Measurements from ENCODE around the gene MAP3K12. TPM values are rescaled to one million over a fixed set of nuclear protein-coding genes. Genes with fewer than 3 reads are reported as not detected.
A peak's percentile ranks its signal among the peaks of the same experiment; 100 is the strongest.

The MAP3K12 gene
- total and polyA plus RNA-seq, 10 of the 15 experiments (the other 5 are each of a cell fraction or from before 2014, with no cell fraction given), result 0.45 to 14.9 (median 6.9) TPM

- TF ChIP-seq MEF2A (IDR thresholded peaks at IDR 0.05; ENCODE audit: insufficient read depth, low read depth, low read length) (no peak), TAF1 (IDR thresholded peaks at IDR 0.05; ENCODE audit: borderline replicate concordance, low read depth, low read length) (peak; percentile 95), PML (IDR thresholded peaks at IDR 0.05; ENCODE audit: low read length) (peak; percentile 98; the same call in 1 of the 2 replicates), POU2F2 (IDR thresholded peaks at IDR 0.05; ENCODE audit: borderline replicate concordance, low read depth, low read length) (peak; percentile 85), STAT3 (IDR thresholded peaks at IDR 0.05; ENCODE audit: low read depth, low read length) (no peak), SMAD5 (IDR thresholded peaks at IDR 0.05; ENCODE audit: low read depth) (peak; percentile 96), SMAD1 (IDR thresholded peaks at IDR 0.05; ENCODE audit: low read depth, partially characterized antibody) (peak; percentile 95), SUPT20H (IDR thresholded peaks at IDR 0.05; ENCODE audit: borderline replicate concordance, control insufficient read depth, low read depth, low read length) (no peak), MTA2 (IDR thresholded peaks at IDR 0.05; ENCODE audit: low read depth) (0 out of 2 replicates have a peak, but pooled peaks have one; percentile 8), NFYA (IDR thresholded peaks at IDR 0.05; ENCODE audit: borderline replicate concordance, low read depth, low read length) (peak; percentile 32; the same call in 1 of the 2 replicates), CBFB (IDR thresholded peaks at IDR 0.05; ENCODE audit: low read depth) (peak; percentile 63; the same call in 1 of the 2 replicates), CREB1 (IDR thresholded peaks at IDR 0.05; ENCODE audit: low read depth) (peak; percentile 73), NFYB (IDR thresholded peaks at IDR 0.05; ENCODE audit: insufficient read depth, low read depth, low read length) (peak; percentile 94), SRF (IDR thresholded peaks at IDR 0.05; ENCODE audit: low read depth in 2 of 2, low read length in 2 of 2) (no peak), TCF12 (IDR thresholded peaks at IDR 0.05; ENCODE audit: low read depth, low read length) (peak; percentile 20; the same call in 1 of the 2 replicates), POLR2A (IDR thresholded peaks at IDR 0.05; ENCODE audit: low read depth, low read length) (peak; percentile 97), YY1 (IDR thresholded peaks at IDR 0.05; ENCODE audit: low read depth, low read length) (0 out of 2 replicates have a peak, but pooled peaks have one; percentile 28), USF2 (IDR thresholded peaks at IDR 0.05; ENCODE audit: borderline replicate concordance, low read depth, low read length) (peak; percentile 20; the same call in 1 of the 2 replicates), MEF2B (IDR thresholded peaks at IDR 0.05; ENCODE audit: partially characterized antibody, poor library complexity, severe bottlenecking) (no peak), SP1 (IDR thresholded peaks at IDR 0.05; ENCODE audit: low read depth, low read length) (peak; percentile 91)
- TF ChIP-seq, protein P1, sequence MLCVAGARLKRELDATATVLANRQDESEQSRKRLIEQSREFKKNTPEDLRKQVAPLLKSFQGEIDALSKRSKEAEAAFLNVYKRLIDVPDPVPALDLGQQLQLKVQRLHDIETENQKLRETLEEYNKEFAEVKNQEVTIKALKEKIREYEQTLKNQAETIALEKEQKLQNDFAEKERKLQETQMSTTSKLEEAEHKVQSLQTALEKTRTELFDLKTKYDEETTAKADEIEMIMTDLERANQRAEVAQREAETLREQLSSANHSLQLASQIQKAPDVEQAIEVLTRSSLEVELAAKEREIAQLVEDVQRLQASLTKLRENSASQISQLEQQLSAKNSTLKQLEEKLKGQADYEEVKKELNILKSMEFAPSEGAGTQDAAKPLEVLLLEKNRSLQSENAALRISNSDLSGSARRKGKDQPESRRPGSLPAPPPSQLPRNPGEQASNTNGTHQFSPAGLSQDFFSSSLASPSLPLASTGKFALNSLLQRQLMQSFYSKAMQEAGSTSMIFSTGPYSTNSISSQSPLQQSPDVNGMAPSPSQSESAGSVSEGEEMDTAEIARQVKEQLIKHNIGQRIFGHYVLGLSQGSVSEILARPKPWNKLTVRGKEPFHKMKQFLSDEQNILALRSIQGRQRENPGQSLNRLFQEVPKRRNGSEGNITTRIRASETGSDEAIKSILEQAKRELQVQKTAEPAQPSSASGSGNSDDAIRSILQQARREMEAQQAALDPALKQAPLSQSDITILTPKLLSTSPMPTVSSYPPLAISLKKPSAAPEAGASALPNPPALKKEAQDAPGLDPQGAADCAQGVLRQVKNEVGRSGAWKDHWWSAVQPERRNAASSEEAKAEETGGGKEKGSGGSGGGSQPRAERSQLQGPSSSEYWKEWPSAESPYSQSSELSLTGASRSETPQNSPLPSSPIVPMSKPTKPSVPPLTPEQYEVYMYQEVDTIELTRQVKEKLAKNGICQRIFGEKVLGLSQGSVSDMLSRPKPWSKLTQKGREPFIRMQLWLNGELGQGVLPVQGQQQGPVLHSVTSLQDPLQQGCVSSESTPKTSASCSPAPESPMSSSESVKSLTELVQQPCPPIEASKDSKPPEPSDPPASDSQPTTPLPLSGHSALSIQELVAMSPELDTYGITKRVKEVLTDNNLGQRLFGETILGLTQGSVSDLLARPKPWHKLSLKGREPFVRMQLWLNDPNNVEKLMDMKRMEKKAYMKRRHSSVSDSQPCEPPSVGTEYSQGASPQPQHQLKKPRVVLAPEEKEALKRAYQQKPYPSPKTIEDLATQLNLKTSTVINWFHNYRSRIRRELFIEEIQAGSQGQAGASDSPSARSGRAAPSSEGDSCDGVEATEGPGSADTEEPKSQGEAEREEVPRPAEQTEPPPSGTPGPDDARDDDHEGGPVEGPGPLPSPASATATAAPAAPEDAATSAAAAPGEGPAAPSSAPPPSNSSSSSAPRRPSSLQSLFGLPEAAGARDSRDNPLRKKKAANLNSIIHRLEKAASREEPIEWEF (IDR thresholded peaks at IDR 0.05; ENCODE audit: insufficient replicate concordance, low read depth, low read length), result no peak
- TF ChIP-seq, protein P2, sequence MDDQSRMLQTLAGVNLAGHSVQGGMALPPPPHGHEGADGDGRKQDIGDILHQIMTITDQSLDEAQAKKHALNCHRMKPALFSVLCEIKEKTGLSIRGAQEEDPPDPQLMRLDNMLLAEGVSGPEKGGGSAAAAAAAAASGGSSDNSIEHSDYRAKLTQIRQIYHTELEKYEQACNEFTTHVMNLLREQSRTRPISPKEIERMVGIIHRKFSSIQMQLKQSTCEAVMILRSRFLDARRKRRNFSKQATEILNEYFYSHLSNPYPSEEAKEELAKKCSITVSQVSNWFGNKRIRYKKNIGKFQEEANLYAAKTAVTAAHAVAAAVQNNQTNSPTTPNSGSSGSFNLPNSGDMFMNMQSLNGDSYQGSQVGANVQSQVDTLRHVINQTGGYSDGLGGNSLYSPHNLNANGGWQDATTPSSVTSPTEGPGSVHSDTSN (IDR thresholded peaks at IDR 0.05; ENCODE audit: insufficient replicate concordance, low read depth, low read length), result peak; percentile 94
These were observed 58.0 kb downstream of the MAP3K12 start, which contains the start of gene PRR13 (continued) for GRCh38 chr12:53441040-53441833.
